ENCODE results near the gene HNRNPA3.
A peak's percentile ranks its signal among the peaks of the same experiment; 100 is the strongest.

Gene HNRNPA3

GRCh38 chr2:177169810-177170514 lies 42.6 kb upstream of the HNRNPA3 start:
- TF ChIP-seq, protein P1, sequence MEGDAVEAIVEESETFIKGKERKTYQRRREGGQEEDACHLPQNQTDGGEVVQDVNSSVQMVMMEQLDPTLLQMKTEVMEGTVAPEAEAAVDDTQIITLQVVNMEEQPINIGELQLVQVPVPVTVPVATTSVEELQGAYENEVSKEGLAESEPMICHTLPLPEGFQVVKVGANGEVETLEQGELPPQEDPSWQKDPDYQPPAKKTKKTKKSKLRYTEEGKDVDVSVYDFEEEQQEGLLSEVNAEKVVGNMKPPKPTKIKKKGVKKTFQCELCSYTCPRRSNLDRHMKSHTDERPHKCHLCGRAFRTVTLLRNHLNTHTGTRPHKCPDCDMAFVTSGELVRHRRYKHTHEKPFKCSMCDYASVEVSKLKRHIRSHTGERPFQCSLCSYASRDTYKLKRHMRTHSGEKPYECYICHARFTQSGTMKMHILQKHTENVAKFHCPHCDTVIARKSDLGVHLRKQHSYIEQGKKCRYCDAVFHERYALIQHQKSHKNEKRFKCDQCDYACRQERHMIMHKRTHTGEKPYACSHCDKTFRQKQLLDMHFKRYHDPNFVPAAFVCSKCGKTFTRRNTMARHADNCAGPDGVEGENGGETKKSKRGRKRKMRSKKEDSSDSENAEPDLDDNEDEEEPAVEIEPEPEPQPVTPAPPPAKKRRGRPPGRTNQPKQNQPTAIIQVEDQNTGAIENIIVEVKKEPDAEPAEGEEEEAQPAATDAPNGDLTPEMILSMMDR (IDR thresholded peaks at IDR 0.05; ENCODE audit: control insufficient read depth, extremely low read depth, insufficient read depth): no peak
- no peak for DNase-seq (ENCODE audit: low read depth)
- no peak overlapping the region for H3K4me3 ChIP-seq (ENCODE audit: low read depth, low read length)

DNA sequence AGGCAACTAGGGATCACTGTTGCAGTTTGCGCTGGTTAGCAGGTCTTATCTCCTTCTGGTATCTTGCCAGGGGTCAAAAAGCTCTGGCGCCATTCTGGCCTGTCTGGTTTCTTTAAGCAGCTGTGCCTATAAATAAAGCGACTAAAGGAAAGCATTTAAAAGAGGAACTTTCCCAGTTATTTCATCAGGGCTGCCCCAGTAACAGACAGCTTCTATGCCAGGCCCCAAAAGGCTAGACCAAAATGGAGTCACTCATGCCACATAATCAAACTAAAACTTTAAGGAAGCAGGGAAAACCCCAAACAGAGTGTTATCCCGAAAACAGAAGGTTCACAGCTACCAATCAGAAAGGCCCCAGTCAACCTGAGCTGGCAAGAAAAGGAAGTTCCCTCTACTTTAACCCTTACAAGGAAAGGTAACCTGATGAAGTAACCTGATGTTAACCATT lies 41.2 kb upstream of the HNRNPA3 start:
- TF ChIP-seq, protein P1 (IDR thresholded peaks at IDR 0.05; ENCODE audit: control insufficient read depth, extremely low read depth, insufficient read depth): no peak
- no peak overlapping the region for H3K4me3 ChIP-seq (ENCODE audit: low read depth, low read length)
- DNase-seq (ENCODE audit: low read depth): peak; percentile 56

GRCh38 chr2:177172034-177172880 lies 40.3 kb upstream of the HNRNPA3 start:
- TF ChIP-seq, protein P1 (IDR thresholded peaks at IDR 0.05; ENCODE audit: control insufficient read depth, extremely low read depth, insufficient read depth): no peak

DNA sequence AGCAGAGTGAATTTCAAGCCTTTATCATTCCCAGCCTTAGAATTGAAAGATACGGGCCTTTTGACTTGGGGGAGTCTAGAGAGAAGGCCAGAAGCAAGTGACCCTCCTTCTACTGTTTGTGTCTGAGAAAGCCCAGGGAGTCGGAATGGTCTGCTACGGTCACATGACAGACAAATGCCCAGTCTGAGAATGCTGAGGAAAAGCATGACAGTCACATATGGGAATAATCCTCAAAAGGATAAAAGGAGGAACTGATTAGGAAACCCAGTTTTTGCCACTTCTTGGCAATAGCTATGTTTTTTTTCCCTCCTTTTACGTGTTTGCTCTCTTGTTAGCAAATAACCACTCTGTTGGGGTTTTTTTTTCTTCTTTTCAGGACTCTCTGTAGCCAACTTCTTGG lies 38.1 kb upstream of the HNRNPA3 start:
- no peak overlapping the region for H3K4me3 ChIP-seq (ENCODE audit: low read depth, low read length)
- TF ChIP-seq, protein P1 (IDR thresholded peaks at IDR 0.05; ENCODE audit: control insufficient read depth, extremely low read depth, insufficient read depth): no peak
- DNase-seq (ENCODE audit: low read depth): no peak

More at GRCh38 chr2:177172034-177172880, 40.3 kb upstream of the HNRNPA3 start:
- no peak overlapping the region for H3K4me3 ChIP-seq (ENCODE audit: low read depth, low read length)
- no peak for DNase-seq (ENCODE audit: low read depth)

DNA sequence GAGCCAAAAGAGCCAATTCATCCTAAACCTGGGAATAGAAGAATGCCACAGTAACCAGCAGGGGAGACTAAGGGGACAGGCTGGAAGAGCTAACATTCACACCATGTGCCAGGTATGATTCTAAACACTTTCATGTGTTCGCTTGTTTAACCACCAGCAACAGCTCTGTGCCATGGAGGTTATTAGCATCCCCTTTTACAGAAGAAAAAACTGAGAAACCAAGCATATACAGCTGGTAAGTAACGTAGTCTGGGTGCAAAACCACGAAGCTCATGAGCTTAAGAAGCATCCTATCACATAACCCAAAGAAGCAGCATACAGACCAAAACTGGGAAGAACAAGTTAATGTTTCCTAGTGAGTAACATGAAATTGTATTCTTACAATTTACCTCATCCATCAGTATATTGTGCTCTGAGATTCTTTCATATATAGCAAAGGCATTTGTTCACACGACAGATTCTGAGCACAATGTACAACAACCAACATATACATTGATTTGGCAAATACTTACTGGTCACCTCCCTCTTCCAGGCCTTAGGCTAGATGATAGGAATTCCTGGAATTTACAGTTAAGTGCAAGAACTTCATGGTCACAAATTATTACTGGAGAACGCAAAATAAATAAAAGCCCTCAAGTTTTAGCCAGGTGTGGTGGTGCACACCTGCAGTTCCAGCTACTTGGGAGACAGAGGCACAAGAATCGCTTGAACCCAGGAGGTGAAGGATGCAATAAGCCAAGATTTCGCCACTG lies 36.5 kb upstream of the HNRNPA3 start:
- no peak overlapping the region for H3K4me3 ChIP-seq (ENCODE audit: low read depth, low read length)
- TF ChIP-seq, protein P1 (IDR thresholded peaks at IDR 0.05; ENCODE audit: control insufficient read depth, extremely low read depth, insufficient read depth): no peak
- no peak for DNase-seq (ENCODE audit: low read depth)

- TF ChIP-seq, protein P1 (IDR thresholded peaks at IDR 0.05; ENCODE audit: control insufficient read depth, extremely low read depth, insufficient read depth): no peak
- H3K4me3 ChIP-seq (ENCODE audit: low read depth, low read length): no peak overlapping the region
- no peak for DNase-seq (ENCODE audit: low read depth)
Measured at GRCh38 chr2:177178797-177179196, 33.8 kb upstream of the HNRNPA3 start.
